Adrenal gland (tissue), 12 donors: ENCODE results near the gene SPNS1. TPM values are rescaled to one million over a fixed set of nuclear protein-coding genes. Genes with fewer than 3 reads are reported as not detected.

ENCODE experiments used
- DNase-seq, 7 donors: peaks; one replicate each; pipeline ENCODE4 v3.0.0-alpha.2; 2019 to 2020
- H3K27ac ChIP-seq, 5 donors: fragments of 200-600 bp; sonication (generic) in 4 of 5; 1 replicate in 3 of 5; 2 replicates in 2 of 5; pipeline versions ENCODE4 v1.5.1 to v1.8.0; 2016 to 2020; ENCODE audit warnings: mild to moderate bottlenecking in 1 of 5
- H3K27me3 ChIP-seq: fragments of 200-600 bp; 2 replicates; pipeline ENCODE4 v1.8.0; 2021
- H3K36me3 ChIP-seq, 2 donors: fragments of 200-600 bp; replicated peaks in 1 of 2; 1 replicate in 1 of 2; 2 replicates in 1 of 2; pipeline versions ENCODE4 v1.5.1 to v1.8.0; 2018 to 2022
- H3K4me1 ChIP-seq, 2 donors: fragments of 200-600 bp; replicated peaks in 1 of 2; 1 replicate in 1 of 2; 2 replicates in 1 of 2; pipeline versions ENCODE4 v1.5.1 to v1.8.0; 2018 to 2021
- H3K4me3 ChIP-seq, 4 donors: fragments of 200-600 bp; sonication (generic) in 3 of 4; one replicate each; pipeline ENCODE4 v1.5.1; 2016 to 2018
- H3K9me3 ChIP-seq, 3 donors: fragments of 200-600 bp; sonication (generic) in 1 of 3; replicated peaks in 1 of 3; 1 replicate in 2 of 3; 2 replicates in 1 of 3; pipeline versions ENCODE4 v1.5.1 to v1.8.0; 2016 to 2021
- CTCF ChIP-seq, 6 experiments: fragments of 450-650 bp in 4 of 6; fragments of 200-600 bp in 2 of 6; sonication (generic) in 1 of 6; IDR thresholded peaks; 1 replicate in 5 of 6; 2 replicates in 1 of 6; pipeline versions ENCODE4 v1.5.1 to v1.8.0; 2016 to 2021; ENCODE audit warnings: antibody characterized with exemption in 6 of 6, mild to moderate bottlenecking in 2 of 6, moderate library complexity in 1 of 6
- POLR2A ChIP-seq, 2 donors: fragments of 450-650 bp; IDR thresholded peaks; one replicate each; pipeline ENCODE4 v1.6.1; 2017; ENCODE audit warnings: antibody characterized with exemption in 2 of 2, mild to moderate bottlenecking in 2 of 2, moderate library complexity in 1 of 2
- WGBS, 4 donors: extraction: QIAGEN DNeasy Blood & Tissue Kit in 2 of 4; methylation state at CpG; one replicate each; pipeline versions ENCODE4 v1.1.5 to v1.1.7; 2013 to 2017; 5-methylcytosine and 5-hydroxymethylcytosine counted together
- intact Hi-C, 2 donors: fragments of 100-400 bp; cut with DNase I; formaldehyde crosslinking; loops; one replicate each; pipeline versions ENCODE4 v1.14.1 to v1.15.0; 2022 to 2023
- polyA plus RNA-seq, 3 donors: library from polyadenylated mRNA; stranded (reverse); fragments of 200-250 nt in 2 of 3; fragments of 350-450 nt in 1 of 3; fragmentation: Illumina TruSeq in 1 of 3; extraction: RNeasy Lipid Tissue Mini Kit (QIAGEN cat#74804) in 1 of 3; gene quantifications; one replicate each; pipeline ENCODE4 v1.2.3, GENCODE V29; 2013 to 2014
- total RNA-seq, 9 donors: library from RNA; depleted of rRNA in 4 of 9; stranded (reverse); fragments of >200 nt in 4 of 9; fragments of 120-200 nt in 1 of 9; fragmentation: NEBNext Ultra II Directional in 1 of 9; extraction: Animal tissue kit (Norgen Biotek cat#: 25700) in 1 of 9; gene quantifications; one replicate each; pipeline versions ENCODE4 v1.1.0 to v1.2.4, GENCODE V29; 2013 to 2023
- donor health status: healthy with polysubstance abuse.
- donor health status: Bipolar disorder and iron deficiency.
- donor health status: DM: yes; HTN: yes; CAD: no.
- donor health status: DM: no; HTN: no; CAD: no.
- donor health status: DM: no; HTN: no; CAD: no.
- donor health status: DM: yes; HTN: yes; CAD: no.

The SPNS1 gene
- total and polyA plus RNA-seq, 12 donors = 8.3 to 168 (median 37.9) TPM

GRCh38 chr16:29028457-29029167 lies 54.0 kb downstream of the SPNS1 start:
- peaks cover 1% of the 10 kb centered on the region for H3K27me3 ChIP-seq
- intact Hi-C loops = no loop called here
- no peak overlapping the region for H3K4me3 ChIP-seq
- WGBS, 4 donors = 57 to 74% (median 63%) methylated on average over 7 of the region's 7 CpGs
- TF ChIP-seq CTCF (IDR thresholded peaks at IDR 0.05) (no peak), POLR2A (IDR thresholded peaks at IDR 0.05) (no peak)
- no peaks in the 10 kb centered on the region for H3K36me3 ChIP-seq
- H3K4me1 ChIP-seq = no peaks in the 10 kb centered on the region
- no peaks in the 10 kb centered on the region for H3K9me3 ChIP-seq
- no peak overlapping the region for H3K27ac ChIP-seq
- DNase-seq = no peak

DNA sequence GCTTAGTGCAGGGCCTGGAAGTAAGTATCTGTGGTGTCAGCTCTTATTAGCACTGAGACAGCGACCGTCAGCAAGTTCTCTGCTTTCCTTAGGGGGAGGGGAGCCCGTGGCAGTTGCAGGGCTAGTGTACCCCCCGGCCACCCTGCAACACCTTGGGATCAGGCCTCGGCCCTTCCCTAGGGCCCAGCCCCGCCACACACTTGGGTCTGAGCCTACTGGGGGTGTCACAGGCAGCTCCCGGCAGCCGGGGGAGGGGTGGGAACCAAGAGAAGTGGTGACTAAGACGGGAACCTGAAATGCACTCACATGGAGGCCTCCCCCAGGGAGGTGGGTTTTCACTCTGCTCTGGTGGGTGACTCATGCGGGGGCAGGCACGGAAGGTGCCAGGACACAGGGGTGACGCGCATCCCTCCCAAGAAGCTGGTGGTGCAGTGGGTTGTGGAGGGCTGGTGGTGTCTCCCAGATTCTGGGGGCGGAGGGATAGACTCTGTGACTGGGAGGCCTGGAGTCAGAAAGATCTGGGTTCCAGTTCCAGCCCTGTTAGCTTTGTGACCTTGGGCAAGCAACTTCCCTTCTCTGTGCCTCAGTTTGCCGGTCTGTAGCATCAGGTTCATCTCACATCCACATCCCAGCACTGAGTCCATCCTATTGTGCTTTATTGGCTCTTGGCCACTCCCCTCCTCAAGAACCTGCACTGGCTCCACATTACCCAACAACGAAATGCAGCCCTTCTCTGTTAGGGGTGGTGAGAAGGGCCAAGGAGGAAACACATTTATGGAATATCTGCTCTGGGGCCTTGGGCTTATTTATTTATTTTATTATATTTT lies 54.8 kb downstream of the SPNS1 start:
- Histone ChIP-seq H3K27me3 (no peaks in the 10 kb centered on the region), H3K9me3 (no peaks in the 10 kb centered on the region), H3K4me3 (no peak overlapping the region), H3K36me3 (no peaks in the 10 kb centered on the region), H3K4me1 (no peaks in the 10 kb centered on the region), H3K27ac (no peak overlapping the region)
- intact Hi-C loops = no loop called here
- WGBS, 4 donors = 39 to 62% (median 46%) methylated on average over 8 to 16 of the region's 16 CpGs
- TF ChIP-seq POLR2A (IDR thresholded peaks at IDR 0.05) (no peak), CTCF (IDR thresholded peaks at IDR 0.05) (no peak)
- DNase-seq = peak in 4 of 7 donors; percentile 12 to 22 (median 20)

DNA sequence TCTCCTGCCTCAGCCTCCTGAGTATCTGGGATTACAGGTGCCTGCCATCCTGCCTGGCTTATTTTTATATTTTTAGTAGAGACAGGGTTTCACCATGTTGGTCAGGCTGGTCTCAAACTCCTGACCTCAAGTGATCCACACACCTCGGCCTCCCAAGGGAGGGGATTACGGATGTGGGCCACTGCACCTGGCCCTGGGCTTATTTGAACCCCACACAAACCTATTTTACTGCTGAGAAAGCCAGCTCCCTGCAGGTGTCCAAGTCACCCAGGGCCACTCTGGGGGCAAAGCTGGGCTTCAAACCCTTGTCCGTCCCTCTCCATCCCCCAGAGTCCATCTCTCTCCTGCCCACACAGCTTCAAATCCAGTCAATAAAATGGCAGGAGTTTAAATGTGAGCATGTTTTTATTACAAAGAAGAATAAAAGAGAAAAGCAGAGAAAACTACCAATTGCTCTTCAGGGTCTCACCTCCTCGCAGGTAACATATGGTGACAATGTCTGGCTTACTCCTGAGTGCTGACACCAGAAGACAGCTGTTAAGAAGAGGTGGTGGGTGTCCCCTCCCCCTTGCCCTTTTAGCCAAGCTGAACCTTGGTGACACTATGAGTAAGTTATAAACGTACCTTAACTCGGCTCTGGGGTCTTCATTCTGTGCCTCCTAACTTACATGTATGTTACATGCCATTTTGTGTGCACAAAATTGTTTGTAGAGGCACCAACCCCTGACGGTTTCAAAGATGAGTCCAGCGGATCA lies 55.7 kb downstream of the SPNS1 start:
- WGBS, 4 donors = 67 to 76% (median 72%) methylated on average over 7 to 8 of the region's 8 CpGs
- no peaks in the 10 kb centered on the region for H3K36me3 ChIP-seq
- TF ChIP-seq CTCF (IDR thresholded peaks at IDR 0.05) (no peak), POLR2A (IDR thresholded peaks at IDR 0.05) (no peak)
- no peaks in the 10 kb centered on the region for H3K27me3 ChIP-seq
- no peaks in the 10 kb centered on the region for H3K9me3 ChIP-seq
- no peak overlapping the region for H3K27ac ChIP-seq
- H3K4me1 ChIP-seq = no peaks in the 10 kb centered on the region
- intact Hi-C loops = no loop called here
- H3K4me3 ChIP-seq = no peak overlapping the region
- DNase-seq = no peak

Other genes with a start within 250 kb of the SPNS1 start
- 1 to 10 TPM in 4 of 9 donors, under 1 TPM in 2, not detected in 3; 0.46 to 5.1 (median 1.4) TPM for gene NPIPB9, start 223.0 kb upstream of the SPNS1 start, total RNA-seq
- gene NPIPB9, start 223.0 kb upstream of the SPNS1 start, polyA plus RNA-seq = under 1 TPM in 2 of 3 donors, not detected in 1; 0.47 to 0.97 TPM
- gene ATXN2L, start 151.8 kb upstream of the SPNS1 start, total RNA-seq = 100 to 1,000 TPM in 2 of 9 donors, 10 to 100 TPM in 7; 26.1 to 118 (median 87.3) TPM
- 100 to 1,000 TPM in 2 of 3 donors, 10 to 100 TPM in 1; 44.3 to 342 (median 126) TPM for gene ATXN2L, start 151.8 kb upstream of the SPNS1 start, polyA plus RNA-seq
- gene TUFM, start 128.4 kb upstream of the SPNS1 start, total RNA-seq = 100 to 1,000 TPM; 144 to 239 (median 208) TPM
- 100 to 1,000 TPM; 173 to 323 (median 181) TPM for gene TUFM, start 128.4 kb upstream of the SPNS1 start, polyA plus RNA-seq
- gene SH2B1, start 110.9 kb upstream of the SPNS1 start, total RNA-seq = 100 to 1,000 TPM in 1 of 9 donors, 10 to 100 TPM in 8; 29.6 to 108 (median 55.0) TPM
- gene SH2B1, start 110.9 kb upstream of the SPNS1 start, polyA plus RNA-seq = 100 to 1,000 TPM in 2 of 3 donors, 10 to 100 TPM in 1; 17.1 to 236 (median 119) TPM
- 1 to 10 TPM in 2 of 9 donors, under 1 TPM in 6, not detected in 1; 0.17 to 1.2 (median 0.67) TPM for gene ATP2A1, start 96.3 kb upstream of the SPNS1 start, total RNA-seq
- gene ATP2A1, start 96.3 kb upstream of the SPNS1 start, polyA plus RNA-seq = 1 to 10 TPM in 1 of 3 donors, under 1 TPM in 2; 0.05 to 1.1 (median 0.88) TPM
- 100 to 1,000 TPM in 1 of 9 donors, 10 to 100 TPM in 8; 18.6 to 108 (median 47.3) TPM for gene RABEP2, start 49.5 kb upstream of the SPNS1 start, total RNA-seq
- 100 to 1,000 TPM in 1 of 3 donors, 10 to 100 TPM in 1, 1 to 10 TPM in 1; 1.4 to 121 (median 57.1) TPM for gene RABEP2, start 49.5 kb upstream of the SPNS1 start, polyA plus RNA-seq
- gene CD19, start 42.8 kb upstream of the SPNS1 start, total RNA-seq = 1 to 10 TPM in 2 of 9 donors, under 1 TPM in 5, not detected in 2; 0.32 to 1.8 (median 0.51) TPM
- gene CD19, start 42.8 kb upstream of the SPNS1 start, polyA plus RNA-seq = under 1 TPM; 0.26 to 0.88 (median 0.40) TPM
- gene NFATC2IP, start 23.8 kb upstream of the SPNS1 start, total RNA-seq = 10 to 100 TPM in 8 of 9 donors, 1 to 10 TPM in 1; 7.7 to 23.9 (median 16.0) TPM
- 10 to 100 TPM; 10.4 to 25.2 (median 18.3) TPM for gene NFATC2IP, start 23.8 kb upstream of the SPNS1 start, polyA plus RNA-seq
- gene LAT, start 10.3 kb downstream of the SPNS1 start, total RNA-seq = 1 to 10 TPM in 6 of 9 donors, under 1 TPM in 2, not detected in 1; 0.42 to 5.2 (median 1.6) TPM
- gene LAT, start 10.3 kb downstream of the SPNS1 start, polyA plus RNA-seq = 10 to 100 TPM in 2 of 3 donors, 1 to 10 TPM in 1; 1.8 to 50.5 (median 19.0) TPM